HG03354 (cell line): Measurements from ENCODE around the gene NXT1.

Experiments
- ATAC-seq: cut with Tn5 transposase; IDR thresholded peaks from one replicate; pipeline ENCODE4 v1.9.1; 2021; ENCODE audit warnings: mild to moderate bottlenecking; ENCODE audit not compliant: unreplicated experiment, poor library complexity, severe bottlenecking

The NXT1 gene

DNA sequence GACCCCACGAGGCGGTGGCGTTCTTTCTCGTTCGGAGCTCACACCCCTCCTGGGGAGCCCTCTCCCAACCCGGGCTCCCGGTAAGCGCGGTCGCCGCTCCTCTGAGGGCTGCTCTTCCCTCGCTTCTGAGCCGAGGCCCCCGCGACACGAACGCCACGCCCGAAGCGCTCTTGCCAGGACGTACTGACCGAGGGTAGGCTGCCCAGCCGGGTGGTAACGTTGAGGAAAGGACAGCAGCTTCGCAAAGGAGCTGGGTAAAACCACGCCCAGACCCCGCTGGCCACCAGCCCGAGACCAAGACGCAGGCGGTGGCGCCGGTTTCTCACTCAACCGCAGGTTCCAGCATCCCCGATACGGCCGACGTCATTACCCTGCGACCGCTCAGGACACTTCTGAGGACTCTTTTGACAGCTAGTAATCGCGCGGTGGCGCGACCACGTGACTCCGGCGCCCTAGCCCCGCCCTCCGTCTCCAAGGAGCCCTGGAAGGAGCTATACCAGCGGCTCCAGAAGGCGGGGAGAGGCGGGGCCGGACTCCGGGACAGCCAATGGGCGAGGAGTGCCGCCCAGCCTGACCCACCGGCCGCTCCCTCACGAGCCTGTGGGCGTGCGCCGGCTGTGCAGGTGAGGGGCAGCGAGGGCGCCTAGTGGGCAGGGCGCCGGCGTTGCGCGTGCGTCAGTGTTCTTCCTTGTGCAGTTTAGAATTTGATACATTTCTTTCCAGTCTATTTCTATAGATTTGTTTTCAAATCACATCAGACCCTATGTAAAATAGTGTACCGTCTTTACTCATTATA is 7.4 kb downstream of the NXT1 start:
- peak; percentile 74 for ATAC-seq

- ATAC-seq: no peak
These were observed 7.9 kb downstream of the NXT1 start for GRCh38 chr20:23358563-23358906.

DNA sequence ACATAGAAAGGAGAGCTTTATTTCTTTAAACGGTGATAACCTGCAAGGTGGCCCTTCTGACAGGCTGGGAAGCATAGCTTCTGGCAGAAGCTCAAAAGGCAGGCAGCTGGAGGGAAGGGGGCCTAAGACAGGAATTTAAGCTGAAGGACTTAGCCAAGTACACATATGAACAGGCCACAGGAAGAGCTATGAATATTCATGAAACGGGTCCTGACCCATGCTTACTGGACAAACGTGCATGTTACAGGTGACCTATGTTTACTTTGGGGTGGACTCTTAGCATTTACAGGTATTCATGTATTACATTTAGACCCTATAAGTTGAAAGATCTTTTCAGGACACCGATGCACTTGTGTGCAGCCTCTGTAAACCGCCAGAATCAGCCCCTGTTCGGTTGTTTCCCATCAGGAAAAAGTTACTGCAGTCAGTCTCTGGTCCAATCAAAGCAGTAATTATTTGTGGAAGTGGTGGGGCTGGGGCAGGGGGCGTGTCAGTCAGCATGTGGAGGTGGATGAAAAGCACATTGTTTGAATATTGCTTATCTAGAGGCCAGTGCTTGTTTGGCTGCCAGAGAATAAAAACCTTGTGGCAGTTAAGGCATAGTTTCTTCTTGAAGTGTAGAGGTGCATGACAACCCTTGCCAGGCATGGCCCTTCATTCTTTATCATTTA is 8.5 kb downstream of the NXT1 start:
- no peak for ATAC-seq

GRCh38 chr20:23360531-23360930 is 9.9 kb downstream of the NXT1 start:
- no peak for ATAC-seq

GRCh38 chr20:23361119-23361475 is 10.5 kb downstream of the NXT1 start:
- ATAC-seq: no peak

DNA sequence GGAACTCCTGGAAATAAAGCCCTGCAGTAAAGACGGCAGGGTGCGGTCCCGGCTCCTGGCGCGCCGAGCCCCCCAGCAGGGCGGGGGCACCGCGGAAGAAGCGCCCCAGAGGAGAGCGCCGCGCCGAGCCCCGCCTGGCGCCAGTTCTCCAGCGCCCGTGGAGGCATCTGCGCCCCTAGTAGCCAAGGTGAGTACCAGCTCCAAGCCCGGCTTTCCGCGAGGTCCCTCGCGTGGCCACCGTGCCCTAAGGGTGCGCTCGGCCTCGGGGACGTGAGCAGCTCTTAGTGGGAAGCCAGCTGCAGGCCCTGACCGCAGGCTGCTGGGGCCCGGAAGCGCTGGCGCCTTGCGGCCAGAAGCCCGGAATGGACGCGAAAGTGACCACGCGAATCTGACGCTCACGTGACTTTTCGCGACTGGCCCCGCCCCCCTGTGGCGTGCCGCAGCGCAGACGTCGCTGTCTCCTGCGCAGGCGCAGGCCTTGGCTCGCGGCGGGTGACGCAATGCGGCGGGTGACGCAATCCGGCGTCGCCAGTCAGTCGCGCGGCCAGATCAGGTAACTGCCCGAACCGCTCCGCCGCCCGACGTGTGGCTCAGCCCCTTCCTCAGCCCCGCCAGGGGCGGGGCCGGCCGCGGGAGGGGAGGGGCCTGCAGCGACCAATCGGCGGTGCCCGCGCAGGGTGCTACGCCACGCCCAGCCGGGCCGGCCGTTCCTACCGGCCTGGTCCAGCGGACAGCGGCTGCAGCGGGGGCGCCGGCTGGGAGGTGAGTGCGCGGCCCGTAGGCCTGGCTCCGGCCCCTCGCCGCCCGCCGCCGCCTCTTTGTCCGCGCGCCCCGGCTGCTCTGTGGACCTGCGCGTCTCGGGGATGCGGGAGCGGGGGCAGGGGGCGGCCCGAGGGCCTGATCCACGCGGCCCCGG is 11.1 kb downstream of the NXT1 start, which contains the start of gene GZF1:
GZF1 (plus strand) TSS at position 707 of the 916 bp plus-strand sequence. CDS start 2,202 bp downstream, outside the sequence.
- ATAC-seq: peak; percentile 71

DNA sequence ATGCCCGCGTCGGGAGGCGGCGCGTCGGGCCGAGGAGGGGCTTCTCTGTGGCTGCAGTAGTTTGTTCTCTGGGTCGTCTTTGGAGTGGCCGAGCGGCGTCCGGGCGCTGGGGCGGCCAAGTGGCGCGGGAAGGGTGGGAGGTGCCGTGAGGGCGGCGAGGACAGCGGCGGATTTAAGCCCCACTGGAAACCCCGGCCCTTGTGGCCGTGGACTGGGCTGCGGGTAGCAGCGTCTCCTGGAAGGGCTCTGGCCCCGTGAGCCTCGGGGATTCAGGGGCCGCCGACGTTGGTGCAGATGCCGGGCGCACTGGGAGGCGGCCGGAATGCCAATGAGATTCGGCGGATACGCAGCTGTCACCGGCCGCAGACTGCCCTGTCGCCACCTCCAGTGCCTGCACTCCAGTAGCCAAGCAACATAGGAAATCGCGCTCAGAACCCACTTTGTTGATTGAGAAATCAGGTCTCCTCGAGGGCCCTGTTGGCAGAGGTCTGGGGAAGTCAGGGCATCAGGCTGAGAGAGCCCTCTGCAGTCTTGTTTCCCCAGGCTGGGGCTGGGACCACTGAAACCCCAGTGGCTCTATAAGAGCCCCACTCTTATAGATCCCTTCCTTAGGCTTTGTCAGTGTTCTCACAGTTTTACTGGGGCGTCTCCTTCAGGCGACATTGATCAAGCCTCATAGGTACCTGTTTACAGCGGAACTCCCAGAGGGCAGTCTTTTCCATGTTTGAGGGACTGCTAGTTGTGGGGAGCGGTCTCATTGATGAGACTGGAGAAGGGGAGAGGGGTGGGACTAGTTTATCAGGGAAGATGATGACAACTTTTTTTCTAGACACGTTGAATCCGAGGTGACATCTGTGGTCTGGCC is 12.0 kb downstream of the NXT1 start:
- ATAC-seq: peak; percentile 26

DNA sequence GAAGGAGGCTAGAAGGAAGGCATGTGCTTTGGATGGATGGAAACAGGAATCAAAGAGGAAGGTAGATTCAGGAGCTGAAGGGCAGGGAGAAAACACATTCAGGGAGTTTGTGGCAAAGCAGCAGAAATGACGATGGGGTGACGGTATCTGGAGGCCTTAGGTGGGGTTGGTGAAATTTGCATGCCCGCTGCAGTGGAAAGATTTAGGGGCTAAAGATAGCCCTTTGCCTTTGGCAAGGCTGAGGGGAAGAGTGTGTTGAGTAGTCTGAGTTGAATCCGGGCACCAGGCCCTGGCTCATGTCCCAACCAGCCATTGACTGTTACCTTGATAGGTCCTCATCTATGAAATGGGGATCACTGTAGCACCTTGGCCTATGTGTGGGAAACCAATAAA is 12.7 kb downstream of the NXT1 start:
- no peak for ATAC-seq

- ATAC-seq: no peak
These were observed 15.0 kb downstream of the NXT1 start for GRCh38 chr20:23365390-23366165.

- no peak for ATAC-seq
These were observed 15.8 kb downstream of the NXT1 start for GRCh38 chr20:23366384-23366783.

- ATAC-seq: no peak
These were observed 17.2 kb downstream of the NXT1 start for GRCh38 chr20:23367770-23368169.

GRCh38 chr20:23368316-23369071 is 17.9 kb downstream of the NXT1 start:
- no peak for ATAC-seq

- no peak for ATAC-seq
These were observed 18.7 kb downstream of the NXT1 start for GRCh38 chr20:23369072-23369823.

DNA sequence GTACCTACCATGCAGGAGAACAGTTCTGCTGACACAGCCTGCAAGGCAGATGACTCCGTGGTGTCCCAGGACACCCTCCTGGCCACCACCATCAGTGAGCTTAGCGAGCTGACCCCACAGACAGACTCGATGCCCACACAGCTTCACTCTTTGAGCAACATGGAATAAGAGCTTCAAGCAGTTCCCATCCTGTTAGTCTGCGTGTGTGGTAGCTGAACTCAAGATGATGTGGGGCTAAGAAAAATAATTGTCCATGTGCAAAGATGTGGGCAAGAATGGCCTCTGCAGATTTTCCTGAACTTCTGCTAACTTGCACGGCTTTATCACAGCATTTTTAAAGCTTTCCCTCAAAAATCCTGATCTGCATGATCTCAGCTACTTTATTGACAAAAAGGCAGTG is 19.7 kb downstream of the NXT1 start:
- no peak for ATAC-seq

GRCh38 chr20:23370873-23371272 is 20.3 kb downstream of the NXT1 start:
- ATAC-seq: no peak

DNA sequence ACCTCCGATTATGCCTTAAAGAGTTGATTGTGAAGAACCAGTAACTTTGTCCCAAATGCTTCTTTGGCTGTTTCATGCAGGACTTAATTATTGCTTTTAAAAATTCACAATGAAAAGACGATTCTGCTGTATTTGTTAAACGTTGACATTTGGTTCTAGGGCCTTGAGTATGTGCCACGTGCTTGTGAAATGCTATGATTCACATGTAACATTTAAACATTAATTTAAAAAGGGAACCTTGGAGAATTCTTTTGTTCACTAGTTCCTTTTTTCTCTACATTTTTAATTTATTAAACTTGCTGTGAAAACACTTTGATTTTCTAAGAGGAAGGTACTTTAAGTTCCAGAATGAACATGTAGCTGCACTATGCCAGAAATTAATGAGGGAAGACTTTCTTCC is 20.9 kb downstream of the NXT1 start:
- no peak for ATAC-seq

DNA sequence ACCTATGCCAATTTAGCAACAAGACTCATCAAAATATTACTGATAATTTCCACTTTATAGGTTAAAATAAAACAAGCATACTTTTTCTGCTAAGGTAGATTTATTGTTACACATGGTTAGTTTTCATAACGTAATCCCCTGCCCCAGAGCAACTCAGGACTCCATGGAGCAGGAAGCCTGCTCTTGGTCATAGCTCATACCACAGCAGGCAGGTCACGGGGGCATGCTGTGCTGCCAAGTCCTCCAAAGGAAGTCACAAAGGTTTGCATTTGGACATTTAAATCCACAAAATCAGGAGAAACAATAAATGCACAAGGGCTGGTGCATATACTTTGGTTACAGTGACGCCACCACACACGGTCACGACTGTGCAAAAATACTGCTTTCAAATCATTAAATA is 23.9 kb downstream of the NXT1 start:
- ATAC-seq: no peak
